ENCODE measurements around the gene PATJ. TPM values are rescaled to one million over a fixed set of nuclear protein-coding genes. Genes with fewer than 3 reads are reported as not detected.

Gene PATJ
- total RNA-seq, 1 experiment from 2014 or later: 28.7 TPM

DNA sequence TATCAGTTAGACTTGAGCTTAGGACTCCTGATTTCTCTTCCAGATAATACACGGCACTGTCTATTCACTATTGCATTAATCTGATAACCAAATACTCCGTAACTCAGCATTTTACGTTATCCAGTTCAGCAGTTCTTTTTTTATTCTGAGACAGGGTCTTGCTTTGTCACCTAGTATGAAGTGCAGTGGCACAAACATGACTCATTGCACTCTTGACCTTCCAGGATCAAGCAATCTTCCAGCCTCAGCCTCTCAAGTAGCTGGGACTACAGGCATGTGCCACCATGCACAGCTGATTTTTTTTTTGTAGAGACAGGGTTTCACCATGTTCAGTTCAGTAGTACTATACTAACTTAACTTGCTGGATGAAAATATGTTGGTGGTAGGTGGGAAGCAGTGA lies 156.4 kb downstream of the PATJ start:
- H3F3A ChIP-seq (ENCODE audit: low read length, unreplicated experiment): no peaks in the 10 kb centered on the region
- no TSS peak for BruUV-seq (replicated peaks)
- ATAC-seq: no peak
- no peaks in the 10 kb centered on the region for H3K27me3 ChIP-seq (ENCODE audit: low read length)
- H3K79me2 ChIP-seq (ENCODE audit: low read length): no peaks in the 10 kb centered on the region
- H3K36me3 ChIP-seq (ENCODE audit: low read depth, low read length): no peaks in the 10 kb centered on the region; the same call in 1 of the 2 replicates
- POLR2A ChIA-PET (ENCODE audit: unreplicated experiment): no interaction called here
- no peak overlapping the region for H2AFZ ChIP-seq (ENCODE audit: low read length)
- no peaks in the 10 kb centered on the region for H3K9me2 ChIP-seq (replicated peaks; ENCODE audit: low read length)
- no peaks in the 10 kb centered on the region for H3K9me3 ChIP-seq (ENCODE audit: low read length)
- H4K20me1 ChIP-seq (ENCODE audit: low read length): no peaks in the 10 kb centered on the region
- no peak for DNase-seq
- no peak overlapping the region for H3K27ac ChIP-seq (ENCODE audit: low read length)
- no peak for TF ChIP-seq EZH2phosphoT487 (IDR thresholded peaks at IDR 0.05; ENCODE audit: borderline replicate concordance, low read length)
- TF ChIP-seq, protein P1, sequence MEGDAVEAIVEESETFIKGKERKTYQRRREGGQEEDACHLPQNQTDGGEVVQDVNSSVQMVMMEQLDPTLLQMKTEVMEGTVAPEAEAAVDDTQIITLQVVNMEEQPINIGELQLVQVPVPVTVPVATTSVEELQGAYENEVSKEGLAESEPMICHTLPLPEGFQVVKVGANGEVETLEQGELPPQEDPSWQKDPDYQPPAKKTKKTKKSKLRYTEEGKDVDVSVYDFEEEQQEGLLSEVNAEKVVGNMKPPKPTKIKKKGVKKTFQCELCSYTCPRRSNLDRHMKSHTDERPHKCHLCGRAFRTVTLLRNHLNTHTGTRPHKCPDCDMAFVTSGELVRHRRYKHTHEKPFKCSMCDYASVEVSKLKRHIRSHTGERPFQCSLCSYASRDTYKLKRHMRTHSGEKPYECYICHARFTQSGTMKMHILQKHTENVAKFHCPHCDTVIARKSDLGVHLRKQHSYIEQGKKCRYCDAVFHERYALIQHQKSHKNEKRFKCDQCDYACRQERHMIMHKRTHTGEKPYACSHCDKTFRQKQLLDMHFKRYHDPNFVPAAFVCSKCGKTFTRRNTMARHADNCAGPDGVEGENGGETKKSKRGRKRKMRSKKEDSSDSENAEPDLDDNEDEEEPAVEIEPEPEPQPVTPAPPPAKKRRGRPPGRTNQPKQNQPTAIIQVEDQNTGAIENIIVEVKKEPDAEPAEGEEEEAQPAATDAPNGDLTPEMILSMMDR (conservative IDR thresholded peaks at IDR 0.05; ENCODE audit: low read depth, low read length): no peak
- no peak for TF ChIP-seq EZH2 (IDR thresholded peaks at IDR 0.05; ENCODE audit: low read length, unreplicated experiment)
- no peak overlapping the region for H3K9ac ChIP-seq (ENCODE audit: low read length)
- H3K4me2 ChIP-seq (ENCODE audit: low read length): no peak overlapping the region
- H3K4me1 ChIP-seq (ENCODE audit: insufficient read depth, low read length): no peaks in the 10 kb centered on the region
- no peak overlapping the region for H3K4me3 ChIP-seq (ENCODE audit: low read length)
- intact Hi-C loops (cut with micrococcal nuclease): no loop called here
- CTCF ChIA-PET: no interaction called here

DNA sequence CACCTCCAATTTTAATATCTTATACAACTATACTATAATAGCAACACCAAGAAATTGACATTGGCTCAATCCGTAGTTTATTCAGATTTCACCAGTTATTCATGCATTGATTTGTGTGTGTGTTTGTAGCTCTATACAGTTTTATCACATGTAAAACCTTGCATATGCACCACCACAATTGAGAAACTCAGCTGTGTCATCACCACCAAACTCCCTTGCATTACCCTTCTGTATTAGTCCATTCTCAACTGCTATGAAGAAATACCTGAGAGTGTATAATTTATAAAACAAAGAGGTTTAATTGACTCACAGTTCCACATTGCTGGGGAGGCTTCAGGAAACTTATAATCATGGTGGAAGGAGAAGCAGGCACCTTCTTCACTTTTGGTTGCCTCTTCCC lies 162.1 kb downstream of the PATJ start:
- Histone ChIP-seq H3K27me3 (ENCODE audit: low read length) (no peaks in the 10 kb centered on the region), H3K4me3 (ENCODE audit: low read length) (no peak overlapping the region), H2AFZ (ENCODE audit: low read length) (no peak overlapping the region), H3K9me3 (ENCODE audit: low read length) (no peaks in the 10 kb centered on the region), H3K4me1 (ENCODE audit: insufficient read depth, low read length) (no peaks in the 10 kb centered on the region), H3K27ac (ENCODE audit: low read length) (no peak overlapping the region), H3F3A (ENCODE audit: low read length, unreplicated experiment) (no peaks in the 10 kb centered on the region), H3K36me3 (ENCODE audit: low read depth, low read length) (peaks cover 4% of the 10 kb centered on the region; the same call in 1 of the 2 replicates), H3K4me2 (ENCODE audit: low read length) (no peak overlapping the region), H3K79me2 (ENCODE audit: low read length) (no peaks in the 10 kb centered on the region), H4K20me1 (ENCODE audit: low read length) (no peaks in the 10 kb centered on the region), H3K9ac (ENCODE audit: low read length) (no peak overlapping the region), H3K9me2 (replicated peaks; ENCODE audit: low read length) (no peaks in the 10 kb centered on the region)
- intact Hi-C loops (cut with micrococcal nuclease): no loop called here
- no TSS peak for BruUV-seq (replicated peaks)
- CTCF ChIA-PET: no interaction called here
- ATAC-seq (no peak), DNase-seq (no peak)
- TF ChIP-seq EZH2phosphoT487 (IDR thresholded peaks at IDR 0.05; ENCODE audit: borderline replicate concordance, low read length): no peak
- TF ChIP-seq EZH2 (IDR thresholded peaks at IDR 0.05; ENCODE audit: low read length, unreplicated experiment): no peak
- TF ChIP-seq, protein P1 (conservative IDR thresholded peaks at IDR 0.05; ENCODE audit: low read depth, low read length): no peak
- POLR2A ChIA-PET (ENCODE audit: unreplicated experiment): no interaction called here

DNA sequence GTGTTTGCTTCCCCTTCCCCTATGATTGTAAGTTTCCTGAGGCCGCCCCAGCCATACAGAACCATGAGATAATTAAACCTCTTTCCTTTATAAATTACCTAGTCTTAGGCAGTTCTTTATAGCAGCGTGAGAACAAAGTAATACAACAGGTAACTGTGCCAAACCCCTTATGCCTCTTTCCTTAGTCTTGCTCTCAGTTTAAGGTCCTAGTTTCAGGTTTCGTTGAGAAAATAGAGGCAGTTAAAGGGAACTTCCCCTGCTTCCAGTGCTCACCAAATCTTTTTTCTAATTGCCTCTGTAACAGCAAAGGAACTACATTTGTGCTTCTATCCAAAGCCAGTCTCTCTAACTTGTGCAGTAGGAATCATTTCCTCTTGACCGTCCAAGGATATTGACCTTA lies 164.8 kb downstream of the PATJ start:
- no peaks in the 10 kb centered on the region for H3K9me3 ChIP-seq (ENCODE audit: low read length)
- DNase-seq (no peak), ATAC-seq (no peak)
- intact Hi-C loops (cut with micrococcal nuclease): no loop called here
- peaks cover 8% of the 10 kb centered on the region; the same call in 1 of the 2 replicates for H3K36me3 ChIP-seq (ENCODE audit: low read depth, low read length)
- no peak overlapping the region for H3K9ac ChIP-seq (ENCODE audit: low read length)
- ChIA-PET POLR2A (ENCODE audit: unreplicated experiment) (no interaction called here), CTCF (no interaction called here)
- no peak overlapping the region for H3K27ac ChIP-seq (ENCODE audit: low read length)
- no TSS peak for BruUV-seq (replicated peaks)
- no peak for TF ChIP-seq EZH2 (IDR thresholded peaks at IDR 0.05; ENCODE audit: low read length, unreplicated experiment)
- TF ChIP-seq, protein P1 (conservative IDR thresholded peaks at IDR 0.05; ENCODE audit: low read depth, low read length): no peak
- TF ChIP-seq EZH2phosphoT487 (IDR thresholded peaks at IDR 0.05; ENCODE audit: borderline replicate concordance, low read length): no peak
- no peak overlapping the region for H3K4me3 ChIP-seq (ENCODE audit: low read length)
- H3K27me3 ChIP-seq (ENCODE audit: low read length): no peaks in the 10 kb centered on the region
- H2AFZ ChIP-seq (ENCODE audit: low read length): no peak overlapping the region
- H3K79me2 ChIP-seq (ENCODE audit: low read length): no peaks in the 10 kb centered on the region
- H3F3A ChIP-seq (ENCODE audit: low read length, unreplicated experiment): no peaks in the 10 kb centered on the region
- H3K4me1 ChIP-seq (ENCODE audit: insufficient read depth, low read length): no peaks in the 10 kb centered on the region
- no peaks in the 10 kb centered on the region for H4K20me1 ChIP-seq (ENCODE audit: low read length)
- H3K9me2 ChIP-seq (replicated peaks; ENCODE audit: low read length): no peaks in the 10 kb centered on the region
- H3K4me2 ChIP-seq (ENCODE audit: low read length): no peak overlapping the region
